Choroid plexus epithelial cell (primary cell): ENCODE results near the gene JOSD1.

Experiments
- DNase-seq: peaks from one replicate; pipeline ENCODE4 v3.0.0-alpha.2; 2010; ENCODE audit warnings: low read depth
- H3K4me3 ChIP-seq: 2 replicates; pipeline ENCODE4 v1.5.1; 2011; ENCODE audit warnings: low read depth, mild to moderate bottlenecking, control low read depth, low read length, moderate library complexity
- CTCF ChIP-seq: conservative IDR thresholded peaks from 2 replicates; pipeline ENCODE4 v1.5.1; 2011; ENCODE audit warnings: low read depth, mild to moderate bottlenecking, control low read depth, inconsistent platforms, low read length, moderate library complexity

JOSD1 gene

GRCh38 chr22:38741576-38741975 is 40.8 kb upstream of the JOSD1 start:
- no peak for TF ChIP-seq CTCF
- no peak overlapping the region for H3K4me3 ChIP-seq

GRCh38 chr22:38741166-38741565 is 40.4 kb upstream of the JOSD1 start:
- DNase-seq, result no peak
- H3K4me3 ChIP-seq, result no peak overlapping the region
- TF ChIP-seq CTCF, result no peak

More at GRCh38 chr22:38741576-38741975, 40.8 kb upstream of the JOSD1 start:
- no peak for DNase-seq

GRCh38 chr22:38740754-38741153 is 40.0 kb upstream of the JOSD1 start:
- DNase-seq, result no peak
- TF ChIP-seq CTCF, result no peak
- no peak overlapping the region for H3K4me3 ChIP-seq

GRCh38 chr22:38740116-38740723 is 39.5 kb upstream of the JOSD1 start:
- no peak overlapping the region for H3K4me3 ChIP-seq
- DNase-seq, result no peak
- TF ChIP-seq CTCF, result no peak

GRCh38 chr22:38739300-38740055 is 38.7 kb upstream of the JOSD1 start:
- no peak overlapping the region for H3K4me3 ChIP-seq
- no peak for DNase-seq
- TF ChIP-seq CTCF, result no peak

GRCh38 chr22:38738475-38739070 is 37.8 kb upstream of the JOSD1 start:
- no peak for DNase-seq
- TF ChIP-seq CTCF, result no peak
- H3K4me3 ChIP-seq, result no peak overlapping the region
